Measurements from ENCODE around the gene GTPBP4.
A peak's percentile ranks its signal among the peaks of the same experiment; 100 is the strongest.
"Not testable (repeated sequence)": the region's sequence is repeated elsewhere in the genome, so short reads cannot be mapped to it uniquely, and the experiment has no call there.

Gene GTPBP4

GRCh38 chr10:1037098-1037497 is 48.9 kb downstream of the GTPBP4 start:
- peaks cover 42% of the 10 kb centered on the region for H3K36me3 ChIP-seq (ENCODE audit: insufficient read depth, low read depth, low read length)
- H3K9ac ChIP-seq (ENCODE audit: low read depth, low read length), result no peak overlapping the region
- H3K9me3 ChIP-seq (ENCODE audit: insufficient read depth, low read depth, low read length), result no peaks in the 10 kb centered on the region
- no peaks in the 10 kb centered on the region for H3K27me3 ChIP-seq (ENCODE audit: insufficient read depth, low read length)
- peaks cover 4% of the 10 kb centered on the region; the same call in 1 of the 2 replicates for H3K4me1 ChIP-seq (ENCODE audit: insufficient read depth, low read length)
- no peak overlapping the region for H3K4me3 ChIP-seq (ENCODE audit: low read length)
- no peak overlapping the region for H3K27ac ChIP-seq (ENCODE audit: low read length)

GRCh38 chr10:1038769-1039168 is 50.5 kb downstream of the GTPBP4 start:
- not testable (repeated sequence) for H3K4me3 ChIP-seq (ENCODE audit: low read length); H3K9ac ChIP-seq (ENCODE audit: low read depth, low read length); H3K9me3 ChIP-seq (ENCODE audit: insufficient read depth, low read depth, low read length); H3K27me3 ChIP-seq (ENCODE audit: insufficient read depth, low read length); H3K27ac ChIP-seq (ENCODE audit: low read length); H3K4me1 ChIP-seq (ENCODE audit: insufficient read depth, low read length)
- peaks cover 59% of the 10 kb centered on the region for H3K36me3 ChIP-seq (ENCODE audit: insufficient read depth, low read depth, low read length)

GRCh38 chr10:1040133-1040532 is 51.9 kb downstream of the GTPBP4 start:
- Histone ChIP-seq H3K4me3 (ENCODE audit: low read length) (no peak overlapping the region), H3K9ac (ENCODE audit: low read depth, low read length) (no peak overlapping the region), H3K27me3 (ENCODE audit: insufficient read depth, low read length) (no peaks in the 10 kb centered on the region), H3K36me3 (ENCODE audit: insufficient read depth, low read depth, low read length) (peaks cover 72% of the 10 kb centered on the region), H3K4me1 (ENCODE audit: insufficient read depth, low read length) (peaks cover under 1% of the 10 kb centered on the region; the same call in 1 of the 2 replicates), H3K9me3 (ENCODE audit: insufficient read depth, low read depth, low read length) (no peaks in the 10 kb centered on the region), H3K27ac (ENCODE audit: low read length) (no peak overlapping the region)

GRCh38 chr10:1041514-1041913 is 53.3 kb downstream of the GTPBP4 start:
- Histone ChIP-seq H3K4me3 (ENCODE audit: low read length) (no peak overlapping the region), H3K4me1 (ENCODE audit: insufficient read depth, low read length) (0 out of 2 replicates have a peak, but pooled peaks cover 3% of the 10 kb centered on the region), H3K9ac (ENCODE audit: low read depth, low read length) (no peak overlapping the region), H3K27me3 (ENCODE audit: insufficient read depth, low read length) (no peaks in the 10 kb centered on the region), H3K27ac (ENCODE audit: low read length) (no peak overlapping the region), H3K36me3 (ENCODE audit: insufficient read depth, low read depth, low read length) (peaks cover 82% of the 10 kb centered on the region), H3K9me3 (ENCODE audit: insufficient read depth, low read depth, low read length) (no peaks in the 10 kb centered on the region)

- Histone ChIP-seq H3K27ac (ENCODE audit: low read length) (no peak overlapping the region), H3K36me3 (ENCODE audit: insufficient read depth, low read depth, low read length) (peaks cover 72% of the 10 kb centered on the region), H3K4me3 (ENCODE audit: low read length) (no peak overlapping the region), H3K4me1 (ENCODE audit: insufficient read depth, low read length) (0 out of 2 replicates have a peak, but pooled peaks cover 3% of the 10 kb centered on the region), H3K9me3 (ENCODE audit: insufficient read depth, low read depth, low read length) (no peaks in the 10 kb centered on the region), H3K9ac (ENCODE audit: low read depth, low read length) (no peak overlapping the region), H3K27me3 (ENCODE audit: insufficient read depth, low read length) (no peaks in the 10 kb centered on the region)
Measured at GRCh38 chr10:1043532-1043995, 55.3 kb downstream of the GTPBP4 start.

GRCh38 chr10:1044146-1044545 is 55.9 kb downstream of the GTPBP4 start:
- Histone ChIP-seq H3K9me3 (ENCODE audit: insufficient read depth, low read depth, low read length) (no peaks in the 10 kb centered on the region), H3K9ac (ENCODE audit: low read depth, low read length) (no peak overlapping the region), H3K4me3 (ENCODE audit: low read length) (no peak overlapping the region; the same call in 1 of the 2 replicates), H3K27me3 (ENCODE audit: insufficient read depth, low read length) (no peaks in the 10 kb centered on the region), H3K27ac (ENCODE audit: low read length) (no peak overlapping the region), H3K36me3 (ENCODE audit: insufficient read depth, low read depth, low read length) (peaks cover 69% of the 10 kb centered on the region), H3K4me1 (ENCODE audit: insufficient read depth, low read length) (0 out of 2 replicates have a peak, but pooled peaks cover 3% of the 10 kb centered on the region)

- H3K27me3 ChIP-seq (ENCODE audit: insufficient read depth, low read length), result no peaks in the 10 kb centered on the region
- H3K27ac ChIP-seq (ENCODE audit: low read length), result peak overlapping the region; percentile 8
- H3K4me3 ChIP-seq (ENCODE audit: low read length), result peak overlapping the region; percentile 52; the same call in 1 of the 2 replicates
- peaks cover 61% of the 10 kb centered on the region for H3K36me3 ChIP-seq (ENCODE audit: insufficient read depth, low read depth, low read length)
- H3K9ac ChIP-seq (ENCODE audit: low read depth, low read length), result no peak overlapping the region
- no peaks in the 10 kb centered on the region for H3K9me3 ChIP-seq (ENCODE audit: insufficient read depth, low read depth, low read length)
- 0 out of 2 replicates have a peak, but pooled peaks cover 3% of the 10 kb centered on the region for H3K4me1 ChIP-seq (ENCODE audit: insufficient read depth, low read length)
Measured at GRCh38 chr10:1044964-1045363, 56.7 kb downstream of the GTPBP4 start.

- peak overlapping the region; percentile 52; the same call in 1 of the 2 replicates for H3K4me3 ChIP-seq (ENCODE audit: low read length)
- H3K9ac ChIP-seq (ENCODE audit: low read depth, low read length), result no peak overlapping the region
- H3K36me3 ChIP-seq (ENCODE audit: insufficient read depth, low read depth, low read length), result peaks cover 57% of the 10 kb centered on the region
- no peaks in the 10 kb centered on the region for H3K27me3 ChIP-seq (ENCODE audit: insufficient read depth, low read length)
- no peaks in the 10 kb centered on the region for H3K9me3 ChIP-seq (ENCODE audit: insufficient read depth, low read depth, low read length)
- no peak overlapping the region for H3K27ac ChIP-seq (ENCODE audit: low read length)
- 0 out of 2 replicates have a peak, but pooled peaks cover 3% of the 10 kb centered on the region for H3K4me1 ChIP-seq (ENCODE audit: insufficient read depth, low read length)
Measured at GRCh38 chr10:1045415-1045814, 57.2 kb downstream of the GTPBP4 start.

GRCh38 chr10:1047937-1048336 is 59.7 kb downstream of the GTPBP4 start:
- peak overlapping the region; percentile 87; the same call in 1 of the 2 replicates for H3K9ac ChIP-seq (ENCODE audit: low read depth, low read length)
- no peaks in the 10 kb centered on the region for H3K27me3 ChIP-seq (ENCODE audit: insufficient read depth, low read length)
- H3K27ac ChIP-seq (ENCODE audit: low read length), result no peak overlapping the region
- peaks cover 52% of the 10 kb centered on the region for H3K36me3 ChIP-seq (ENCODE audit: insufficient read depth, low read depth, low read length)
- peaks cover 3% of the 10 kb centered on the region; the same call in 1 of the 2 replicates for H3K4me1 ChIP-seq (ENCODE audit: insufficient read depth, low read length)
- H3K9me3 ChIP-seq (ENCODE audit: insufficient read depth, low read depth, low read length), result no peaks in the 10 kb centered on the region
- peak overlapping the region; percentile 94 for H3K4me3 ChIP-seq (ENCODE audit: low read length)

- H3K27me3 ChIP-seq (ENCODE audit: insufficient read depth, low read length), result no peaks in the 10 kb centered on the region
- peaks cover 52% of the 10 kb centered on the region for H3K36me3 ChIP-seq (ENCODE audit: insufficient read depth, low read depth, low read length)
- H3K9me3 ChIP-seq (ENCODE audit: insufficient read depth, low read depth, low read length), result no peaks in the 10 kb centered on the region
- H3K4me3 ChIP-seq (ENCODE audit: low read length), result peak overlapping the region; percentile 94
- no peak overlapping the region for H3K27ac ChIP-seq (ENCODE audit: low read length)
- peak overlapping the region; percentile 87 for H3K9ac ChIP-seq (ENCODE audit: low read depth, low read length)
- H3K4me1 ChIP-seq (ENCODE audit: insufficient read depth, low read length), result peaks cover 3% of the 10 kb centered on the region; the same call in 1 of the 2 replicates
Measured at GRCh38 chr10:1048349-1048731, 60.1 kb downstream of the GTPBP4 start.

GRCh38 chr10:1048732-1049424 is 60.6 kb downstream of the GTPBP4 start, which contains the start of gene IDI1:
TSS of gene IDI1 (minus strand) at chr10:1049119. CDS start at chr10:1049003, 116 bp downstream.
- Histone ChIP-seq H3K4me3 (ENCODE audit: low read length) (peak within 1 kb of the TSS; percentile 94), H3K9ac (ENCODE audit: low read depth, low read length) (peak within 1 kb of the TSS; percentile 87), H3K4me1 (ENCODE audit: insufficient read depth, low read length) (peaks cover 3% of the 10 kb centered on the region; the same call in 1 of the 2 replicates), H3K36me3 (ENCODE audit: insufficient read depth, low read depth, low read length) (peaks cover 52% of the 10 kb centered on the region), H3K27ac (ENCODE audit: low read length) (no peak within 1 kb of the TSS), H3K9me3 (ENCODE audit: insufficient read depth, low read depth, low read length) (no peaks in the 10 kb centered on the region), H3K27me3 (ENCODE audit: insufficient read depth, low read length) (no peaks in the 10 kb centered on the region)

- H3K4me3 ChIP-seq (ENCODE audit: low read length), result peak overlapping the region; percentile 94
- H3K9me3 ChIP-seq (ENCODE audit: insufficient read depth, low read depth, low read length), result no peaks in the 10 kb centered on the region
- no peak overlapping the region for H3K27ac ChIP-seq (ENCODE audit: low read length)
- H3K27me3 ChIP-seq (ENCODE audit: insufficient read depth, low read length), result no peaks in the 10 kb centered on the region
- peaks cover 3% of the 10 kb centered on the region; the same call in 1 of the 2 replicates for H3K4me1 ChIP-seq (ENCODE audit: insufficient read depth, low read length)
- H3K9ac ChIP-seq (ENCODE audit: low read depth, low read length), result peak overlapping the region; percentile 87; the same call in 1 of the 2 replicates
- peaks cover 52% of the 10 kb centered on the region for H3K36me3 ChIP-seq (ENCODE audit: insufficient read depth, low read depth, low read length)
Measured at GRCh38 chr10:1049425-1049958, 61.3 kb downstream of the GTPBP4 start.

Data from iPS-20b (cell line).